Measurements from ENCODE around the gene SLC27A3. TPM values are rescaled to one million over a fixed set of nuclear protein-coding genes. Genes with fewer than 3 reads are reported as not detected.

SLC27A3 gene
- polyA plus RNA-seq, 4 donors, result 5.4 to 50.4 (median 16.9) TPM

Other genes starting within 250 kb of the SLC27A3 start
- 1,000 to 10,000 TPM in 3 of 4 donors, 100 to 1,000 TPM in 1; 313 to 4,929 (median 1,988) TPM for gene S100A6, start 239.4 kb upstream of the SLC27A3 start, polyA plus RNA-seq
- under 1 TPM in 1 of 4 donors, not detected in 3; 0.18 TPM for gene S100A5, start 234.5 kb upstream of the SLC27A3 start, polyA plus RNA-seq
- gene S100A4, start 229.6 kb upstream of the SLC27A3 start, polyA plus RNA-seq, result 100 to 1,000 TPM in 2 of 4 donors, 10 to 100 TPM in 1, 1 to 10 TPM in 1; 7.6 to 230 (median 78.7) TPM
- gene S100A3, start 226.1 kb upstream of the SLC27A3 start, polyA plus RNA-seq, result 1 to 10 TPM in 2 of 4 donors, under 1 TPM in 1, not detected in 1; 0.06 to 4.3 (median 2.1) TPM
- gene S100A2, start 209.6 kb upstream of the SLC27A3 start, polyA plus RNA-seq, result 1 to 10 TPM in 3 of 4 donors, under 1 TPM in 1; 0.43 to 9.8 (median 4.5) TPM
- 100 to 1,000 TPM; 122 to 389 (median 315) TPM for gene S100A16, start 162.3 kb upstream of the SLC27A3 start, polyA plus RNA-seq
- 100 to 1,000 TPM; 356 to 952 (median 630) TPM for gene S100A14, start 159.1 kb upstream of the SLC27A3 start, polyA plus RNA-seq
- 100 to 1,000 TPM in 2 of 4 donors, 10 to 100 TPM in 2; 50.1 to 132 (median 83.1) TPM for gene S100A13, start 147.9 kb upstream of the SLC27A3 start, polyA plus RNA-seq
- 10 to 100 TPM in 1 of 4 donors, 1 to 10 TPM in 3; 2.7 to 13.5 (median 3.5) TPM for gene S100A1, start 147.0 kb upstream of the SLC27A3 start, polyA plus RNA-seq
- gene CHTOP, start 141.3 kb upstream of the SLC27A3 start, polyA plus RNA-seq, result 10 to 100 TPM; 40.3 to 98.4 (median 49.4) TPM
- 10 to 100 TPM; 23.9 to 29.2 (median 26.5) TPM for gene SNAPIN, start 116.7 kb upstream of the SLC27A3 start, polyA plus RNA-seq
- 100 to 1,000 TPM in 2 of 4 donors, 10 to 100 TPM in 2; 58.1 to 145 (median 109) TPM for gene ILF2, start 104.4 kb upstream of the SLC27A3 start, polyA plus RNA-seq
- gene NPR1, start 96.7 kb upstream of the SLC27A3 start, polyA plus RNA-seq, result 10 to 100 TPM in 1 of 4 donors, 1 to 10 TPM in 1, under 1 TPM in 2; 0.22 to 18.1 (median 1.4) TPM
- 10 to 100 TPM; 14.9 to 52.6 (median 22.6) TPM for gene INTS3, start 47.4 kb upstream of the SLC27A3 start, polyA plus RNA-seq
- 10 to 100 TPM in 1 of 4 donors, 1 to 10 TPM in 3; 2.9 to 11.3 (median 4.0) TPM for gene GATAD2B, start 147.6 kb downstream of the SLC27A3 start, polyA plus RNA-seq
- 10 to 100 TPM; 18.9 to 35.6 (median 20.3) TPM for gene DENND4B, start 171.3 kb downstream of the SLC27A3 start, polyA plus RNA-seq
- 10 to 100 TPM; 21.7 to 49.4 (median 33.3) TPM for gene CRTC2, start 183.2 kb downstream of the SLC27A3 start, polyA plus RNA-seq
- gene SLC39A1, start 188.1 kb downstream of the SLC27A3 start, polyA plus RNA-seq, result 100 to 1,000 TPM in 1 of 4 donors, 10 to 100 TPM in 3; 23.7 to 100 (median 65.4) TPM
- gene CREB3L4, start 192.5 kb downstream of the SLC27A3 start, polyA plus RNA-seq, result 10 to 100 TPM in 2 of 4 donors, 1 to 10 TPM in 2; 5.8 to 24.1 (median 11.7) TPM
- 100 to 1,000 TPM; 139 to 307 (median 237) TPM for gene JTB, start 202.3 kb downstream of the SLC27A3 start, polyA plus RNA-seq
- 100 to 1,000 TPM; 117 to 179 (median 136) TPM for gene RAB13, start 210.9 kb downstream of the SLC27A3 start, polyA plus RNA-seq
- over 10,000 TPM in 2 of 4 donors, 1,000 to 10,000 TPM in 2; 6,335 to 13,657 (median 9,525) TPM for gene RPS27, start 215.4 kb downstream of the SLC27A3 start, polyA plus RNA-seq

All from small intestine (tissue), 4 donors.